Measurements from ENCODE around the gene ATP8B1. TPM values are rescaled to one million over a fixed set of nuclear protein-coding genes. Genes with fewer than 3 reads are reported as not detected.
"Not testable (repeated sequence)": the region's sequence is repeated elsewhere in the genome, so short reads cannot be mapped to it uniquely, and the experiment has no call there.

The ATP8B1 gene
- total RNA-seq, 1 experiment from 2014 or later, result 12.4 TPM

- H3K27ac ChIP-seq, result no peak overlapping the region
- 0 out of 2 replicates have a peak, but pooled peaks cover 2% of the 10 kb centered on the region for H3K36me3 ChIP-seq
- no peaks in the 10 kb centered on the region for H3K27me3 ChIP-seq (replicated peaks)
- H3K4me3 ChIP-seq, result no peak overlapping the region
- H3K9me3 ChIP-seq (replicated peaks), result no peaks in the 10 kb centered on the region
- DNase-seq (ENCODE audit: low read depth in 1 of 2, low spot score in 2 of 2), result no peak
- H3K4me1 ChIP-seq (replicated peaks), result peaks cover 1% of the 10 kb centered on the region
Observed at GRCh38 chr18:57754577-57755338, 48.4 kb downstream of the ATP8B1 start.

GRCh38 chr18:57753063-57753462, 50.1 kb downstream of the ATP8B1 start:
- Histone ChIP-seq H3K27ac (no peak overlapping the region), H3K4me3 (no peak overlapping the region), H3K4me1 (replicated peaks) (peaks cover 11% of the 10 kb centered on the region), H3K36me3 (no peaks in the 10 kb centered on the region), H3K9me3 (replicated peaks) (no peaks in the 10 kb centered on the region), H3K27me3 (replicated peaks) (no peaks in the 10 kb centered on the region)
- no peak for DNase-seq (ENCODE audit: low read depth in 1 of 2, low spot score in 2 of 2)

DNA sequence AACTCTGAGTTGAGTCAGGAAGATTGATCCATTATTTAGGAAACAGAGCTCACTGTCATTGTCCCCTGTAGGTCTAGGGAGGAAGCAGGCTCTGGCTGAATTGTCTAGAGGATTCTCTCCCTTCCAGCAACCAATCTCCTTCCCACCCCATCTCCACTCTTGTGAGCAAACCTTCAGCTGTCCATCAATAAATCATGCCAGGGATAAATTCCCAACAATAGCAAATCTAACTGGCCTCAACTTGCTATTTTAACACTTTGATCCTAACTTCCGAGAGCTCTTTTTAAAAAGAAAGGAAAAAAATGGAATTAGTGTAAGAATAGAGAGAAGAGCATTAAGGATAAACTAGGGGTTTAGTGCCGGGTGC, 53.5 kb downstream of the ATP8B1 start:
- H3K4me3 ChIP-seq, result no peak overlapping the region
- H3K27me3 ChIP-seq (replicated peaks), result no peaks in the 10 kb centered on the region
- no peak overlapping the region for H3K27ac ChIP-seq
- H3K4me1 ChIP-seq (replicated peaks), result peaks cover 23% of the 10 kb centered on the region
- DNase-seq (ENCODE audit: low read depth in 1 of 2, low spot score in 2 of 2), result no peak
- no peaks in the 10 kb centered on the region for H3K36me3 ChIP-seq
- H3K9me3 ChIP-seq (replicated peaks), result no peaks in the 10 kb centered on the region

- Histone ChIP-seq H3K36me3 (no peaks in the 10 kb centered on the region), H3K27ac (no peak overlapping the region), H3K4me1 (replicated peaks) (peaks cover 26% of the 10 kb centered on the region), H3K27me3 (replicated peaks) (no peaks in the 10 kb centered on the region), H3K9me3 (replicated peaks) (no peaks in the 10 kb centered on the region), H3K4me3 (no peak overlapping the region)
- peak in 1 of 2 experiments; percentile 19 for DNase-seq (ENCODE audit: low read depth in 1 of 2, low spot score in 2 of 2)
Observed at GRCh38 chr18:57748770-57749603, 54.1 kb downstream of the ATP8B1 start.

DNA sequence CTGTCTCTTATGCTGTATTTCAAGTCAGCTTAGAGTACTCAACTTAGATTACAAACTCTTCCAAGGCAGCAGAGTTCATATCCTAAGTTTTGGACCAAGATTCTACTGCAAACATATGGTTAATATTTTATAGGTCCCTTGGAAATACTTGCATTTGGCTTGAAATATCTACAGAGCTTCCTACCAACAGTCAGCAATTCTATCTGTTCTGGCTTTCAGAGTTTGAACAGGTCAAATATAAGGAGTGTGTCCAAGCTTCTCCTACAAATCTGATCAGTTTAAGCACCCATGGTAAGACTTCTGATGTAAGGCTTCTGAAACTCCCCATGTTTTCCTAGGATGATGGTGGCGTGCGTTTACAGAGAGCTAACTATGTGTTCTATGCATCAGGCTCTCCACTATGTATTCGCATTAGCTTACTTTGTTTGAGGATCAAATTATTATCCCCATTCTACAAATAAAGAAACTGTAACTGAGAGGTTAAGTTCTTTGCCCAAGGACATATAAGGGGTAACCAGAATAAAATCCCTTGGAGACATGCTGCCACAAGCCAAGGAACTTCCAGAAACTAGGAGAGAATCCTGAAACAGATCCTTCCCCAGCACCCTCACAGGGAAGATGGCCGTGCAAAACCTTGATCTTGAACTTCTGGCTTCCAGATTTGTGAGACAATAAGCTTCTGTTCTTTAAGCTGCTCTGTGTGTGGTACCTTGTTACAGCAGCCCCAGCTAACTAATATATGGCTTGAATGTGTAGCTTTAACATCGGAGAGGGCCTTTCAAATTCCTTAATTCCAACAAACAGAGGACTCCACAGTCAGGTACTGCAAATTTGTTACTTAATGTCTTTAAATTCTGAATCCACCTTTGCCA, 55.1 kb downstream of the ATP8B1 start:
- Histone ChIP-seq H3K27ac (no peak overlapping the region), H3K36me3 (no peaks in the 10 kb centered on the region), H3K9me3 (replicated peaks) (no peaks in the 10 kb centered on the region), H3K27me3 (replicated peaks) (no peaks in the 10 kb centered on the region), H3K4me3 (no peak overlapping the region), H3K4me1 (replicated peaks) (peaks cover 35% of the 10 kb centered on the region)
- DNase-seq (ENCODE audit: low read depth in 1 of 2, low spot score in 2 of 2), result no peak

- peak; percentile 66 to 92 for DNase-seq (ENCODE audit: low read depth in 1 of 2, low spot score in 2 of 2)
- no peaks in the 10 kb centered on the region for H3K36me3 ChIP-seq
- peaks cover 38% of the 10 kb centered on the region for H3K4me1 ChIP-seq (replicated peaks)
- H3K4me3 ChIP-seq, result no peak overlapping the region
- H3K27me3 ChIP-seq (replicated peaks), result no peaks in the 10 kb centered on the region
- peak overlapping the region; percentile 89 for H3K27ac ChIP-seq
- 0 out of 2 replicates have a peak, but pooled peaks cover 4% of the 10 kb centered on the region for H3K9me3 ChIP-seq (replicated peaks)
Observed at GRCh38 chr18:57744211-57744694, 58.9 kb downstream of the ATP8B1 start.

DNA sequence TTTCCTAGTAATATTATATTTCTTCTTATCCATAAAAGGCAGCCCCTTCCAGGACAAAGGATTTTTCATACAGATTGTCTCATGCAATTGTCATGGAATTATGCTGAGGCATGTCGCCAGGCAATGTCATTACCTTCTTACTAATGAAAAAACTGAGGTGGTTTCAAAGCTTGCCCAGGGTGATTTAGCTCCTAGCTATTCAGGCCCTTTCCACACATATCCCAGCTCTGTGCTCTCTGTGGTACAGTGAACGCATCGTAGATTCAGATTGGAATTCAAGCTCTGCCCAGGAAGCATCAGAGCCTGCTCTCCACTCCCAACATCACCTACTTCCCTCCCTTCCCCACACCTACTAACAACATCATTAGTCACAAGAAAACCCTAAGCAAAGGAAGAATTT, 60.1 kb downstream of the ATP8B1 start:
- Histone ChIP-seq H3K27me3 (replicated peaks) (no peaks in the 10 kb centered on the region), H3K9me3 (replicated peaks) (0 out of 2 replicates have a peak, but pooled peaks cover 4% of the 10 kb centered on the region), H3K27ac (peak overlapping the region; percentile 89), H3K36me3 (no peaks in the 10 kb centered on the region), H3K4me1 (replicated peaks) (peaks cover 27% of the 10 kb centered on the region), H3K4me3 (no peak overlapping the region)
- peak in 1 of 2 experiments; percentile 27 for DNase-seq (ENCODE audit: low read depth in 1 of 2, low spot score in 2 of 2)

GRCh38 chr18:57741273-57741672, 61.8 kb downstream of the ATP8B1 start:
- H3K9me3 ChIP-seq (replicated peaks), result 0 out of 2 replicates have a peak, but pooled peaks cover 4% of the 10 kb centered on the region
- H3K4me1 ChIP-seq (replicated peaks), result peaks cover 30% of the 10 kb centered on the region
- no peak for DNase-seq (ENCODE audit: low read depth in 1 of 2, low spot score in 2 of 2)
- H3K36me3 ChIP-seq, result no peaks in the 10 kb centered on the region
- H3K27me3 ChIP-seq (replicated peaks), result no peaks in the 10 kb centered on the region
- H3K27ac ChIP-seq, result no peak overlapping the region
- H3K4me3 ChIP-seq, result no peak overlapping the region

DNA sequence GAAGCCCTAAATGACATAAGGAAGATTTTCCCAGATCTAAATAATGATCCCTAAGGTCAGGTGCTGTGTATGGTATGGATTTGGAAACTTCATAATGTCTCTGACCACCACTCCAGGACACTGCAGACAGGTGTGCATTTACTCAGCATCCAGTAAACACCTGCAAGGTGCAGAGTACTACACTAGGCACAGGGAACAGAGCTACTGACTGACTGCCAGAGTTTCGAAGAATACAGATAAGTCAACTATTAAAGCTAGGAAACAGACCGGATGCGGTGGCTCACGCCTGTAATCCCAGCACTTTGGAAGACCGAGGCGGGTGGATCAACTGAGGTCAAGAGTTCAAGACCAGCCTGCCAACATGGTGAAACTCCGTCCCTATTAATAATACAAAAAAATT, 65.0 kb downstream of the ATP8B1 start:
- no peak for DNase-seq (ENCODE audit: low read depth in 1 of 2, low spot score in 2 of 2)
- Histone ChIP-seq H3K4me1 (replicated peaks) (peaks cover 10% of the 10 kb centered on the region), H3K27me3 (replicated peaks) (no peaks in the 10 kb centered on the region), H3K9me3 (replicated peaks) (0 out of 2 replicates have a peak, but pooled peaks cover 4% of the 10 kb centered on the region), H3K36me3 (no peaks in the 10 kb centered on the region), H3K4me3 (no peak overlapping the region), H3K27ac (no peak overlapping the region)

DNA sequence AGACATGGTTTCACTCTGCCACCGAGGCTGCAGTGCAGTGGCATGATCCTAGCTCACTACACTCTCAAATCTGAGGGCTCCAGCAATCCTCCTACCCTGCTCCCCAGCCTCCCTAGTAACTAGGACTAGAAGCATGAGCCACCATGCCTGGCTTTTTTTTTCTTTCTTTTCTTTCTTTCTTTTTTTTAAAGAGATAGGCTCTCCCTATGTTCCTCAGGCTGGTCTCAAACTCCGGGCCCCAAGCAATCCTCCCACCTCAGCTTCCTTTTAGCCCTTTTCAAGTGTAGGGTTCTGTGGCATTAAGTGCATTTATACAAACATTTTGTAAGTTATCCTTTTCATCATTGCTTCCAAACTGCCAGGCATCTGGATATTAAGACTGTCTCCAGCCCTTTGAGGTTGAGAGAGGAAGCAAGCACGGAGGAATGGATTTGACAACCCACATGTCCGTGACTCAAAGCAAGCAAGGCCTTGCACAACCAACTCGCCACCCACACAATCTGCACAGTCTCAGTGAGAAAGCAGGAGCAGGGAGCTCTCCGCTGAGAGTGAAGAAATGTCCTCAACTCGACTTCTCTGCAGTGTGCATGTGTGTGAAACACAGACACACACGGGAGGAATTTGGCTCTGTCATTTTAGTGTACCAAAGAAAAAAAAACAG, 65.6 kb downstream of the ATP8B1 start:
- Histone ChIP-seq H3K4me1 (replicated peaks) (peaks cover 7% of the 10 kb centered on the region), H3K9me3 (replicated peaks) (0 out of 2 replicates have a peak, but pooled peaks cover 4% of the 10 kb centered on the region), H3K27ac (no peak overlapping the region), H3K27me3 (replicated peaks) (no peaks in the 10 kb centered on the region), H3K4me3 (no peak overlapping the region), H3K36me3 (no peaks in the 10 kb centered on the region)
- peak in 1 of 2 experiments; percentile 26 for DNase-seq (ENCODE audit: low read depth in 1 of 2, low spot score in 2 of 2)

DNA sequence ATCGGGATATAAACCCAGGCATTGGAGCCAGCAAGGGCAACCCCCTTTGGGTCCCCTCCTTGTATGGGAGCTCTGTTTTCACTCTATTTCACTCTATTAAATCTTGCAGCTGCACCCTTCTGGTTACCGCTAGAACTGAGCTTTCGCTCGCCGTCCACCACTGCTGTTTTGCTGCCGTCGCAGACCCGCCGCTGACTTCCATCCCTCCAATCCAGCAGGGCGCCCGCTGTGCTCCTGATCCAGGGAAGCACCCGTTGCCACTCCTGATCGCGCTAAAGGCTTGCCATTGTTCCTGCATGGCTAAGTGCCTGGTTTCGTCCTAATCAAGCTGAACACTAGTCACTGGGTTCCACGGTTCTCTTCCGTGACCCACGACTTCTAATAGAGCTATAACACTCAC, 68.1 kb downstream of the ATP8B1 start:
- H3K27ac ChIP-seq; DNase-seq (ENCODE audit: low read depth in 1 of 2, low spot score in 2 of 2); H3K9me3 ChIP-seq (replicated peaks); H3K36me3 ChIP-seq; H3K4me3 ChIP-seq; H3K27me3 ChIP-seq (replicated peaks); H3K4me1 ChIP-seq (replicated peaks): not testable (repeated sequence)

DNA sequence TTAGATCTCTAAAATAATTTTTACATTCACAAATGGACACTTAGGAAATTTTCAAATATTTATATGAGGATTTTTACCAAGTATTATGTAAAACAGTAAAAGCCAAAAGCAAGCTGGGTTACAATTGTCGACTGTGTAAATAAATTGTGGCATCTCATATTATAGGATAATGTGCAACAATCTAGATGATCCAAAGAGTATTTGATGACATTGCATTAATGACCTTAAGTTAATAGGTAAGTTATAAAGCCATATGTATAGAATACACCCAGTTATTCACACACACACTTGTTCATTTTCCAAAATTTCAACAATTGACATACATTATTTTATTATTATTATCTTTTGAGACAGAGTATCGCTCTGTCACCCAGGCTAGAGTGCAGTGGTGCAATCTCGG, 69.3 kb downstream of the ATP8B1 start:
- Histone ChIP-seq H3K4me3 (no peak overlapping the region), H3K36me3 (peaks cover 4% of the 10 kb centered on the region; the same call in 1 of the 2 replicates)

GRCh38 chr18:57730146-57730545, 73.0 kb downstream of the ATP8B1 start:
- Histone ChIP-seq H3K9me3 (replicated peaks) (no peaks in the 10 kb centered on the region), H3K4me1 (replicated peaks) (peaks cover 11% of the 10 kb centered on the region; the same call in 1 of the 2 replicates), H3K4me3 (no peak overlapping the region), H3K27ac (no peak overlapping the region), H3K27me3 (replicated peaks) (no peaks in the 10 kb centered on the region), H3K36me3 (peaks cover 8% of the 10 kb centered on the region)
- no peak for DNase-seq (ENCODE audit: low read depth in 1 of 2, low spot score in 2 of 2)

More for the DNA sequence above, 69.3 kb downstream of the ATP8B1 start:
- Histone ChIP-seq H3K27ac (no peak overlapping the region), H3K27me3 (replicated peaks) (no peaks in the 10 kb centered on the region), H3K4me1 (replicated peaks) (peaks cover 12% of the 10 kb centered on the region), H3K9me3 (replicated peaks) (no peaks in the 10 kb centered on the region)
- no peak for DNase-seq (ENCODE audit: low read depth in 1 of 2, low spot score in 2 of 2)

All from SJSA1 (cell line).